ENCODE measurements around the gene CDKN2C.
"Not testable (repeated sequence)": the region's sequence is repeated elsewhere in the genome, so short reads cannot be mapped to it uniquely, and the experiment has no call there.

Gene CDKN2C

DNA sequence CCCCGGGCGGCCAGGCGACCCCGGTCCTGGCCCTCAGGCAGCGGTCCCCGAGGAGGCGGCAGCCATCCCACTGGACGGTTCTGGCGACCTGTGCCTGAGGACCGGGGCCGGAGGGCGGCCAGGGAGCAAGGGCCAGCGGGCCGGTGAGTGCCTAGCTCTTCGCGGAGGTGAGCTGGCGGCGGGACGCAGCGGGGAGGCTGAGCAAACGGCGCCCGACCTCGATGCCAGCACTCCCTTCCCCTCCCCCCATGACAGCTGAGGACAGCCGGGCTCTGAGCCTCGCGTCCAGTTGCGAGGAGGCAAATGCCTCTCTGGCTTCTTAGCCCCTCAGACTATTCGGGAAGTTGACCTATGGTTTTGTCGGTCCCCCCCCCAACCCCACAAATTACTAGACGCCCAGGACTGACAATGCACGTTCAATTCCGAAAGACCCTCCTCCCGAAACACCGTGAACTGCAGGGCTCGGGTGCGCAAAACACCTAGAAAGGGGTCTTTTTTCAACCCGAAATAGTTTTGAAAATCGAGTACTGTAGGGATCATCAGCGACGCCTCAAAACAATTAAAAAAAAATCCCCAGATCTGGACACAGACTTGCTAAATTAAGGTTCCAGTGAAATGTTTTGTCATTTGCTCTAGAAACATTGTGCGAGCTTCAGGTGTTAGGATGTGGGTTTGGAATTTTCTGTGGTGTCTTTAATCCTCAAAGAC, 8.3 kb downstream of the CDKN2C start:
- H3K27ac ChIP-seq, result no peak overlapping the region
- no peak for DNase-seq (ENCODE audit: low read depth, low spot score)

DNA sequence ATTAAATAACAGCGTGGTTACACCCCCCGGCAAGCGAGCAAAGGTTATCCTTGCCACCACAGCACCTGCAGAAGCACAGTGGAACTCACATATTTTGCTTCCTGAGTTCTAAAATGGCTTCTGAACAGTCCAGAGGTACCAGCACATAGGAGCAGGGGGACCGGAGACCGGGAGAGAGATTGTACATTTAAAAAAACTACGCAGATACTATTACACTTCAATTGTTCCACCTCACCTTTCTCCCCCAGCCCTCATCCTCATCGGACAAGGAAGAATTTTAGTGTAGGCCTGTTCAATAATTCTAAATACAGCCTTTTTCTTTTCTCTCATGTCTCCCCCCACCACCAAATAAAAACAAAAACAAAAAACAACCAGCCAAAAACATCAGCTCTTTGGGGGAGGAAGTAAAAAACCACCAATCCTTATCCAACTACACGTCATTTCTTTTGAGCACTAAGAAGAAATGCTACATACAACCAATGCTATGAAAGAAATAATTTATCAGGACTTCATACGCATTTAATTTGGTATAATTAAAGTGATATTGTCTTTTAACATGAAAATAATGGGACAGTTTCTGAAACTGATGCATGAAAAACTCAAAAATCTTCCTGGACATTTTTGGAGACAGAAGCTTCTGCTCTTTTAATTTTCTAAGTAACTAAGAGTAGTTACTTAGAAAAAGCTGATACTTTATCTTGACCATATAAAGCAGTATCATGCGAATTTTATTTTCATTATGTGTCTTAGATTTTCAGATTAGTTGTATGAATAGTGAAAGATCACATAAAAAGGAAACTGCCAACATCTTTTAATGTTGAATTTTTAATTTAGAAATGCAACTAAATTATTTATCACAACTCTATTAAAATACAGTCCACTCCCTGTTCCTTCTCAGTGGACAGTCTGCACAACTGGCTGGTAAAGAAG, 9.1 kb downstream of the CDKN2C start:
- DNase-seq (ENCODE audit: low read depth, low spot score), result no peak
- H3K27ac ChIP-seq, result no peak overlapping the region

DNA sequence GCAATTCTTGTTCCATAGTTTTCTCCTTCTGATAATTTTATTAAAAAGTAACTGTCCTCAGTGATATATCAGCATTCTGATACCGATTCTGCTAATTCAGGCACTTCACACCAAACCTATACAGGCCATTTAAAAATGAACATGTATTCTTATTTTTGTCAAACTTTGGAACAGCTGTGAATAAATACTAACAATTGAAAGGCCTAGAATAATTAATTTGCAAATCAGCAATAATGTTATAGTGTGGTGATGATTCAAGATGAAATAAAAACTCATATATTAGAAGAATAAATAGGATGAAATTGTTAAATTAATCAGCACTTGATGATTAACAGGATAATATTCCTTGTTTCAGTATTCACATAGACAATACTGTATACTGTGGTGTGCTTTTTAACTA, 9.9 kb downstream of the CDKN2C start:
- H3K27ac ChIP-seq, result no peak overlapping the region
- DNase-seq (ENCODE audit: low read depth, low spot score), result no peak

DNA sequence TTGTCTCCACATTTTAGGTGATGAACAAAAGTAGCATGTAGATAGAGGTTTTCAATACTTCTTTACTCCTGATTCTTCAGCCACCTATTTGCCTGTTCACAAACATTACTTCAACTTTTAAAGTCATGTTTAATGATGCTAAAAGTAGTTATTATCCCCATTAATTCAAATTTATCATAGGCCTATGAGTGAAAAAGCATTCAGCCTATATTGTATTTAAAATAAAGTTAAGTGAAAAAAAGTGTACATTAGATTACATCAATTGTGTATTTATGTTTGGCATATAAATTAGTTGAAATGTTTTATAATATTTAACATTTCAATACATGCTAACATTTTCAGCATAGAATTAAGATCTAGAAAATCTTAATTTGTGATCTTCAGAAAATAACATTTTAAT, 10.5 kb downstream of the CDKN2C start:
- H3K27ac ChIP-seq, result no peak overlapping the region
- DNase-seq (ENCODE audit: low read depth, low spot score), result no peak

DNA sequence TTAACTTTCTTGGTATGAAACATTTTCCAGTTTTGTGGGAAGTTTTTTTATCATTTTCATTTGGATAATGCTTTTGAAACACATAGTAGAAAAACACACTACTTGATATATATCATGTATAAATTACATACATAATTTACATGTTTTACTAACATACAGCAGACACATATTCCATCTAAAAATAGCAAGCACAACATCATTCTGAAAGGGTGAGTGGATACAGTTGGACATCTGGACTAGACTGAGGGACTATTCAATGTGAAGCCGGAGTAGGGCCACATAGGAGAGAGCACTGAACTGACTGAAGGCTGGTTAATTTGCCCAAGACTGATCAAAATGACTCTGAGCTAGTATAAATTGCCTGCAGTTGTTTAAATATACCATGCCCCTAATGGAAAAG, 11.7 kb downstream of the CDKN2C start:
- no peak for DNase-seq (ENCODE audit: low read depth, low spot score)
- no peak overlapping the region for H3K27ac ChIP-seq

DNA sequence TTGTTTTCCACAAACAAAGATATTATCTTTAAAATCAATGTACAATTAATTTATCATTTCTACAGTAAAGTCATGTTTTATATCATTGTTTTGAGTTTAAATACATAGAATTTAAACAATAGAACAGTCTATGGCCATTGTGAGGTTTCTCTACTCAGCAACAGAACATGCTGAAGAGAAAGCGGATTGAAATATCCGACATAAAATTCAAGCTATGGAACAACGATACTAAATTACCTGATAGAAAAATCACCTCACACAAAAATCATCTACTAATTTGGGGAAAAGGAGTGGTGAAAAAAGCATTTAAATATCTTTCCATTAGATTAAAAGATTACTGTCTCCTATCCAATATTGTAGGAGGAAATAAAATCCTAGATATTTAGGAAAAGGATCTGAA, 12.6 kb downstream of the CDKN2C start:
- H3K27ac ChIP-seq, result no peak overlapping the region
- DNase-seq (ENCODE audit: low read depth, low spot score), result no peak

DNA sequence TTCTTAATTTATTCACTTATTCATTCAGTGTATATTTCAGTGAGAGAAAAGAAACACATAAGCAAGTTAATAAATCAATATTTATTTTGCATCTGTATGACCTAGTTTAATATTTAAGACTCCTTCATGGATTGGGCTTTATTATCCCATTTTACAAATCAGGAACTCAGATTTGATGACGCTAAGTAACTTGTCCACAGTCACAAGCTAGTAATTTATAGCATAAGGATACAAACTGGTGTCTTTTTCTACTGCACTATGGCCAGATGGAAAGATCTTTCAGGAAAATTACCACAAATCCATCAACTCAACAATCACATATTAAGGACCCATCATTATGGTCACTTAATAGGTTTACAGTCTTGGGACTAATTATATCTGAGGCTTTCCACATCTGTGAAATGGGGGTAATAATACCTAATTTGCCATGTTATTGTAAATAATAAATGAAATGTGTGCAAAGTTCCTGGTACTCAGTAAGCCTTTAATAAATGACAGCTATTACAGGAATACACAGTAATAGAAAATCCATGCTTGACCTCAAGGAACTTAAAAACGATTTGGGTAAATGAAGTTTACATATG, 13.3 kb downstream of the CDKN2C start:
- H3K27ac ChIP-seq, result no peak overlapping the region
- DNase-seq (ENCODE audit: low read depth, low spot score), result no peak

DNA sequence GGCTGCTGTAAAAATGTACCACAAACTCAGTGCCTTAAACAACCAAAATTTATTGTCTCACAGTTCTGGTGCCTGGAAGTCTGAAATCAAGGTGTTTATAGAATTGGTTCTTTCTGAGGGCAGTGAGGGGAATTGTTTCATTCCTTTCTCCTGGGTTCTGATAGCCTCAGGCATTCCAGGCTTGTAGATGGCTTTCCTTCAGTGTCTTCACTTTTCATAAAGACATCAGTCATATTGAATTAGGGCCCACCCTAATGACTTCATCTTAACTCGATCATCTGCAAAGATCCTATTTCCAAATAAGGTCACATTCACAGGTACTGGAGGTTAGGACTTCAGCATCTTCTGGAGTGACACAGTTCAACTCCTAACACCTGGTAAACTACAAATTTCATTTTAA, 15.0 kb downstream of the CDKN2C start:
- H3K27ac ChIP-seq, result no peak overlapping the region

DNA sequence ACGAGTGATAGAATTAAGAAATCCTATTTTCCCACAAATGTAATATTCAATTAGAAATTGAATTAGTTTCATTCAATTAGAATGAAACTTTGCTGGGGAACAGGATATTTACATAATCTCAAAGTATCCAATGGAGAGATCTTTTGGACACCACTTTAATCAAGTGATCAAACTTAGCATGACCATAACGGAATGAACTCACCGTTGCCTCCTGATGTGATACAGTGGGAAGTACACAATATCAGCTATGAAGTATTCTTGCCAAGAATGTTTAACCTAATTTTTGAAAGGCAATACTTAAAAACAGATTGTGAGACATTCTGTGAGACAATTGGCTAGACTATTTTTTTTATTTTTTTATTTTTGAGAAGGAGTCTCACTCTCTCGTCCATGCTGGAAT, 16.6 kb downstream of the CDKN2C start:
- no peak overlapping the region for H3K27ac ChIP-seq
- DNase-seq (ENCODE audit: low read depth, low spot score), result no peak

More for the DNA sequence above, 15.0 kb downstream of the CDKN2C start:
- no peak for DNase-seq (ENCODE audit: low read depth, low spot score)

DNA sequence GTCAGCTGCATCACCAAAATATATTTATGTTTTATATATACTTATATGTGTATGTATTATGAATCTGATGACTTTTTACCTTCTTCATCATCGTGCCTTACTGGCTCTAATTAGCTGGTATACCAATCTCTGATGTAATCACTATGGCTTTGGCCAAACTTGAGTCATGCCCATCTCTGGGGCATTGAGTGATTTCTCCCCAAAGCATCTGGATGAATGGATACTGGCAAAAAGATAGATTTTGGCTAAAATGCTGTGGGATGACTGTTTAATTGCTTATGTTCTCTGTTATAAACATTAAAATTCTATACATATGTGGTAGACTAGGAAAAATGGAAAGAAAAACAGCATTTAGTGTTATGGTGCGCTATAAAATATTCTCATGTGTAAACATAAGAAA, 19.6 kb downstream of the CDKN2C start:
- no peak overlapping the region for H3K27ac ChIP-seq

DNA sequence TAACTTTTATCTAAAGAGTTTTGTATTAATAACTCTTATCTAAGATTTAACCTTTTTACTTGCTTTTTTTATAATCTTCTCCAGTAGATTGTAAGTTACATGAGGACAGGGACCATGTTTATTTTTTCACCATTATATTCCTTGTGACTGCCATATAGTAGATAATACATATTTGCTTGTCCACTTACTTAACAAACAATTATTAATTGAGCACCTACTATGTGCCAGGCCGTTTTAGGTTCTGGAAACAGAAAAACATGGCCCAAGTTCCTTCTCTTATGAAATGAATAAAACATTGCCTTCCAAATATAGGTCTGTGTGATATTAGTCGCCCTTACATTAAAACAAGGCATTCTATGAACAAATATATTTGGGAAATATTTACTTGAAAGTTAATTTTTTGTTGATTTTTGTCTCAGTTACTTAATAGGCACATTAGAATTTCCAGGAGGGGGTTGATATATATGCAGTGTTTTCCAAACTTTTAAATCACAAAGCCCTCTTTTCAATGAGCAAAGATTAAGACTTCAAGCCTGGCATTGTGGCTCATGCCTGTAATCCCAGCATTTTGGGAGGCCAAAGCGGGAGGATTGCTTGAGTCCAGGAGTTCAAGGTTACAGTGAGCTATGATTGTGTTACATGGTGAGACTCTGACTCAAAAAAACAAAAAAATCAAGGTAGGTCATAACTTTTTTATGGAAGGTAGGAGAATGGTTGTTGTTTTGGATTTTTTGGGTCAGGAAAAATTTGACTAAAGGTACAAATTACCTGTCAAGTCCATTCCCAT, 22.7 kb downstream of the CDKN2C start:
- DNase-seq (ENCODE audit: low read depth, low spot score), result no peak

More for the DNA sequence above, 19.6 kb downstream of the CDKN2C start:
- no peak for DNase-seq (ENCODE audit: low read depth, low spot score)

DNA sequence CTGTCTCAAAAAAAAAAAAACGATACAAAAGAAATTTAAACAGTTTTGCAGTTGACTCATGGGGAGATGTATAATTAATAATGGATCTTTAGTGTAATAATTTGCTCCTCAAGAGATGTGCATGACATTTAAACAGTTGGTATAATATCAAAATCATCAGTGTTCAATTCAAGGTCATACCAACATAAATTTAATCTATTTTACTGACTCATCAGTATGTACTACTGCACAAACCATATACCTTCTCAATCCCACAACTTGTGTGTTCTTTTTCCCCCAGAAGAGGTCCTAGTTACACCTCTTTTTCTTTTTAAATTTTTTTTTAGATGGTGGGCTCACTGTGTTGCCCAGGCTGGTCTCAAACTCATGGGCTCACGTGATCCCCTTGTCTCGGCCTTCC, 23.6 kb downstream of the CDKN2C start:
- H3K27ac ChIP-seq, result no peak overlapping the region
- DNase-seq (ENCODE audit: low read depth, low spot score), result no peak

More for the DNA sequence above, 22.7 kb downstream of the CDKN2C start:
- no peak overlapping the region for H3K27ac ChIP-seq

DNA sequence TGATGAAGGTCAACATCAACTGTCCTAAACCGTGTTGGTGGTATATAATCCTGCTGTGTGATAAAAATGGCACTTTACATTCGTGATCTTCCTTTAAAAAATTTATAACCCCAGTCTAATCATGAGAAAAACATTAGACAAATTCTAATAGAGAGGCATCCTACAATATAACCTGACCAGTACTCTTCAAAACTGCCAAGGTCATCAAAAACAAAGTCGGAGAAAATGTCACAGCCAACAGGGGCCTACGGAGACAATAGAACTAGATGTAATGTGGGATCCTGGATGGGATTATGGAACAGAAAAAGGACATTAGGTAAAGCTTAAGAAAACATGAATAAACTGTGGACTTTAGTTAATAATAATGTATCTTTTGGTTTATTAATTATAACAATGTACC, 25.0 kb downstream of the CDKN2C start:
- no peak for DNase-seq (ENCODE audit: low read depth, low spot score)
- no peak overlapping the region for H3K27ac ChIP-seq

DNA sequence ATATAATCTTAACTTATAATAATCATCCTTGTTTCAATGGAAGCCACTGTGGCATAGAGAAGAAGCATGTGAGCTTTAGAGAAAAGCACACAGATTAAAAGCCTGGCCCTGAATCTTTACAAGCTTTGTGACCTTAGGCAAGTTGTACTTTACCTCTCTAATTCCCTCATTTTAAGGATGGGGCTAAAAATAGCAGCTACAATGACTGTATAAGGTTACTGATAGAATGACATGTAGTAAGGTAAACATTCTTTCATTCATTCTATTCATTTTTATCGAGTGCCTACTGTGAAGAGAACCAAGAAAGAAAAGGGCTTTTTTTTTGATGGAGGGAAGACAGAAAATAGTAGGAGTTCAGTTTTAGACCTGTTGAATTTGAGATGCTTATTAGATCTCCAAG, 25.6 kb downstream of the CDKN2C start:
- DNase-seq (ENCODE audit: low read depth, low spot score), result no peak
- H3K27ac ChIP-seq, result no peak overlapping the region

DNA sequence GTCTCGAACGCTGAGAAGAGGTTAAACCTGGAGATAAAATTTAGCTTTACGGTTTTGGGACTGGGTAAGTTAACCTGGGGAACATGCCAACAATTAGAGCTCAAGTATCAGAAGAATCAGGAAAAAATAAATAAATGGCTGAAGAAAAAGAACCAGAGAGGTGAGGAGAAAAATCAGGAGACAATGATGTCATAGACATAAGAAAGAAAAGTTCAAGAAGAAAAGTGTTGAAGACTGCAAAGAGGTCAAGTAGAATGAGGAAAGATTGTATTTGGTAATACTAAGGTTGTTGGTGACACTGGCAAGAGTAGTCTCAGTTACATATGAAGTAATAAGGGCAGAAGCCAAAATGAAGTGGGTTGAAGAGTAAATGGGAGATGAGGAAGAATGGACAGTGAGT, 26.0 kb downstream of the CDKN2C start:
- no peak overlapping the region for H3K27ac ChIP-seq
- DNase-seq (ENCODE audit: low read depth, low spot score), result no peak

DNA sequence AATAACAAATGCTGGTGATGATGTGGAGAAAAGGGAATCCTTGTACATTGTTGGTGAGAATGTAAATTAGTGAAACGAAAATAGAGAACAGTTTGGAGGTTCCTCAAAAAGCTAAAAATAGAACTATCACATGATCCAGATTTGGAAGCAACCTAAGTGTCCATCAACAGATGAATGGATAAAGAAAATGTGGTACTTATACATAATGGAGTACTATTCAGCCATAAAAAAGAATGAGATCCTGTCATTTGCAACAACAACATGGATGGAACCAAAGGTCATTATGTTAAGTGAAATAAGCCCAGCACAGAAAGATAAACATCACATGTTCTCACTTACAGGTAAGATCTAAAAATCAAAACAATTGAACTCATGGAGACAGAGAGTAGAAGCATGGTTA, 29.3 kb downstream of the CDKN2C start:
- not testable (repeated sequence) for H3K27ac ChIP-seq

DNA sequence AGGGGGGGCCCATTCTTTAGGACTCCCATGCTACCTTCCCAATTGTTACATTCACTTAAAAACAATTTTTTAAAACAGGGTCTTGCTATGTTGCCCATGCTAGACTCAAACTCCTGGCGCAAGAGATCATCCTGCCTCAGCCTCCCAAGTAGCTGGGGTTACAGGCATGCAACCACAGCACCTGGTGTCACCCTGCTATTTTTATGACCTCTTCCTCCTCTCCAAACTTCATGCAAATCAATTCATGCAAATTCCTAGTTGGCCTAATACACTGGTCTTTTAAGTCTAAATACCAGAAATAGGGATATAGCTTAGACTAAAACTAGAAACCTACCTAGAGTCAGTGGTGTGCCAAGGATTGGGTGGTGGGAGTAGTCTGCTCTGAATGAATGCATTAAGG, 30.1 kb downstream of the CDKN2C start:
- no peak overlapping the region for H3K27ac ChIP-seq
- no peak for DNase-seq (ENCODE audit: low read depth, low spot score)

More for the DNA sequence above, 29.3 kb downstream of the CDKN2C start:
- DNase-seq (ENCODE audit: low read depth, low spot score), result not testable (repeated sequence)

DNA sequence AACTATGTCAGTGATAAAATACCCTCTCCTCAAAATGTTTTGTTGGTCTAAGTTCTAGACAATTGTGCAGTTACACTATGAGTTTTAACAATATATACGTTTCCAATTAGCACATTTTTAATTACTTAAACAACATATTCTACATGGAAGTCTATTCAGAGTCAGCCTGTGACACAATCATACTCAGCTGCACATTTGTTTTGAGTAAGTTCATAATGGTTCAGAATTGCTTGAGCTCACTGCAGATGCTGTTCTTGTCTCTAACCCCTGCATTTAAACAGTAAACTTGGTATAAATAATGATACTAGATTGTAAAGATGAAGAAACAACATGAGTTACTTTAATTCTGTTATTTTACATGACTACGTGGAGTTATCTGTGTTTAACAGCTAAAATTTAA, 30.6 kb downstream of the CDKN2C start:
- DNase-seq (ENCODE audit: low read depth, low spot score), result no peak
- no peak overlapping the region for H3K27ac ChIP-seq

DNA sequence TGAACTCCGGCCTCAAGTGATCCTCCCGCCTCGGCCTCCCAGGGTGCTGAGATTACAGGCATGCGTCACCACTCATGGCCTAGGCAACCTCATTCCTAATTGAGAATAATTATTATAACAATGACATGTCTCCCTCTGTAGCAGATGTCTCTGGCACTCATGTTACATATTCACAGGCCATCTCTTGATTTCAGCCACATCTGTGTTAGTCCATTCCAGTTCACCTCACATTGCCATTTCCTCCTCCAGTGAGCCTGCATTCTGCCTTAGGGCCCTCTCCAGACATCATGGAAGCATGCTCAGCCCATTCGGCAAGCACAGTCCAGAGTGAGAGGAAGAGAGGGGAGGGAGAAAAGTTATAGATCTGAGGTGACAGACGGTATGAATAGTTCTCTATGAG, 32.5 kb downstream of the CDKN2C start:
- no peak for DNase-seq (ENCODE audit: low read depth, low spot score)
- H3K27ac ChIP-seq, result no peak overlapping the region

DNA sequence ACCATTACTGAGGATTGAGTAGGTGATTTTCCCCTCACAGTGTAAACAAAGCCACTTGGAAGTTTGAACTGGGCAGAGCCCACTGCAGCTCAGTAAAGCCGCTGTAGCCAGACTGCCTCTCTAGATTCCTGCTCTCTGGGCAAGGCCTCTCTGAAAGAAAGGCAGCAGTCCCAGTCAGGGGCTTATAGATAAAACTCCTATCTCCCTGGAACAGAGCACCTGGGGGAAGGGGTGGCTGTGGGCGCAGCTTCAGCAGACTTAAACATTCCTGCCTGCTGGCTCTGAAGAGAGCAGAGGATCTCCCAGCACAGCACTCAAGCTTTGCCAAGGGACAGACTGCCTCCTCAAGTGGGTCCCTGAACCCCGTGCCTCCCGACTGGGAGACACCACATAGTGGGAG, 35.5 kb downstream of the CDKN2C start:
- H3K27ac ChIP-seq; DNase-seq (ENCODE audit: low read depth, low spot score): not testable (repeated sequence)

Measured in epithelial cell of prostate (primary cell).